GM21526 (cell line): ENCODE data around the gene KRTAP5-9.
"Not testable (repeated sequence)": the region's sequence is repeated elsewhere in the genome, so short reads cannot be mapped to it uniquely, and the experiment has no call there.

ENCODE experiments used
- ATAC-seq: cut with Tn5 transposase; IDR thresholded peaks from one replicate; pipeline ENCODE4 v1.9.1; 2021; ENCODE audit warnings: moderate library complexity; ENCODE audit not compliant: unreplicated experiment, low FRiP score

KRTAP5-9 gene

DNA sequence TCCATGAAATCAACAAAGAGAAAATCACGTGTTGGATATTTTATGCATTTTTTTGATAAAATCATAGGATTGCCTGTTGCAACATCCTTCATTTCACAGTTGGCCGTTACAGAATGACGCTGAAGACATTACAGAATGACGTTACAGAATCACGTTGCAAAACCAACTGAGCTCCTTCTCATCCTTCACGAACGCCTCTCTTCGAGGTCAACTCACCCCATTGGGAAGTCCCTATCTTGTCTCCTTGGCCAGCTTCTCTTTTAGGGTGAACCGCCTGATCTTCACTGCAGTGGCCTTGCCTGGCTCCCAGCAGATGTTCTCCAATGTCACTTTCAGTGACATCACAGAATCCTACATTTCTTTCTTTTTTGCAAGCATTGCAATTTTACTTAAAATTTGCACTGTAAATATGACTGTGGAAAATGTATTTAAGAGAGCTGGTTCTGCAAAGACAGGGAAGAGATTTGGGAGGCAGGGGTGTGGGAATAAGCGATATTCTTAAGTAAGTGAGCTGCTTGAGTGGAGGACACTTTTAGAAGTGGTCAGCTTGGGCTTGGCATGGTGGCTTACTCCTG is 16.1 kb upstream of the KRTAP5-9 start:
- ATAC-seq = no peak

- ATAC-seq = not testable (repeated sequence)
These were observed 13.3 kb upstream of the KRTAP5-9 start for GRCh38 chr11:71534711-71535608.

DNA sequence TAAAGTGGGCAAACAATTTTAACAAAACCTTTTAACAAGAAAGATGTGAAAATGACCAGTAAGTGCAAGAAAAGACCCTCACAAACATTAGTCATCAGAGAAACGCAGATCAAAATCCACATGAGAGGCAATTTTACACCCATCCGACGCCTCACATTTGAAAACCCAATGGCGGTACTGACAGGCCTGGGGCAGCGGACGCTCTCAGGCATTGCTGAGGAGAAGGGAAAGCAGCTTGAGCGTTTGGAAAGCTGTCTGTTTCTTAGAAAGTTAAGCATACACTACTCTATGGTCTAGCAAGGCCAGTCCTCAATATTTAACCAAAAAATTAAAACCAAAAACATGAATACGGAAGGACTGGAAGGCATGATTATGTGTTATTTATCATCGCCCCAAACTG is 12.4 kb upstream of the KRTAP5-9 start:
- no peak for ATAC-seq

DNA sequence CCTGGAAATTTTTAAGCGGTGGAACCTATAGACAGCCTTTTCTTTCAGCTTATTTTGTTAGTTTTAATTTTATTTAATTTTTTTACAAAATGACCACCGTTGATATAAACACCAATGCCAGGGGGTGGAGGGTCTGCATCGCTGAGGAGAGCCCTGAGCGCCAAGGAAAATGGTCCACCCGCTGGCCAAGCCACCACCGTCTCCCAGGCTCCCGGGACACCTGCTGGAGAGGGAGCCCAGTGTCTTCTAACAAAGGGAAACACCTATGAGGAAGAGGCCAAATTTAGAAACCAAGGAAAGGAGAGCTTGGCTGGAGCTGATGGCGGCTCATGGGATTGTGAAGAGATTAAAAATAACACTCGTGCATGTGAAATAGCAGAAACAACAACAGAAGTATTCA is 10.7 kb upstream of the KRTAP5-9 start:
- ATAC-seq = no peak

- ATAC-seq = not testable (repeated sequence)
These were observed 10.1 kb upstream of the KRTAP5-9 start, which contains the start of gene KRTAP5-8 for GRCh38 chr11:71537977-71538665. Gene KRTAP5-8, plus strand, starts transcription at chr11:71538025. Its CDS starts 31 bp downstream, at chr11:71538056.

GRCh38 chr11:71538666-71538990 is 9.6 kb upstream of the KRTAP5-9 start:
- ATAC-seq = no peak

DNA sequence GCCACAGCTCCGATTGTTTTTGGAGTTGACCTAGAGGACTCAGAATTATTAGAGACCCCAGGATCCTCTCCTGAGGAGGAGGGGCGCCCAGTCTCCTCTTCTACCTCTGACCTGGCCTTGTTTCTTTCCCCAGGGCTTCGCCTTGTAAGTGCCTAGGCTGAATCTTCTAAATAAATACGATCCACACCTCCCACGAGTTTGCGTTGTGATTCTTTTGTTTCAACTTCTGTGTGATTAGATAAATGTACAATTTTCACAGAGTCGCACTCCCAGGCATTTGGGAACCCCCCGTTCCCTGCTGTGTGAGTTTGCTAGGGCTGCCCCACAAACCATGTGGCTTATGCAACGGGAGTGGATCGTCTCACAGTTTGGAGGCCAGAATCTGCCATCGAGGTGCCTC is 9.2 kb upstream of the KRTAP5-9 start:
- no peak for ATAC-seq

DNA sequence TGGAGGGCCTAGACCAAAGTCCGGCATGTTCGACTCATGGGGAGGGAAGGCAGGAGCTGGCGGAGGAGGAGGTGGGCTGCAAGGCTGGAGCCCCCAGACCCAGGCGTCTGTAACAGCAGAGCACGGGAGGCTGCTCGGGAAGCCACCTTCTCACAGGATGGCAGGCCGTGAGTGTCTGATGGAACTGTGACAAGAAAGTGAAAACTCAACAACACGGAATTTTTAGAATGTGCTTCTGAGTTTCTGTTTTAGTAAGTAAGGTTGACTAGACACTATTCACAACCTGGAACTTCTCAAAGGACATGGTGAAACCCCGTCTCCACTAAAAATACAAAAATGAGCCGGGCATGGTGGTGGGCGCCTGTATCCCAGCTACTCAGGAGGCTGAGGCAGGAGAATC is 8.2 kb upstream of the KRTAP5-9 start:
- not testable (repeated sequence) for ATAC-seq

DNA sequence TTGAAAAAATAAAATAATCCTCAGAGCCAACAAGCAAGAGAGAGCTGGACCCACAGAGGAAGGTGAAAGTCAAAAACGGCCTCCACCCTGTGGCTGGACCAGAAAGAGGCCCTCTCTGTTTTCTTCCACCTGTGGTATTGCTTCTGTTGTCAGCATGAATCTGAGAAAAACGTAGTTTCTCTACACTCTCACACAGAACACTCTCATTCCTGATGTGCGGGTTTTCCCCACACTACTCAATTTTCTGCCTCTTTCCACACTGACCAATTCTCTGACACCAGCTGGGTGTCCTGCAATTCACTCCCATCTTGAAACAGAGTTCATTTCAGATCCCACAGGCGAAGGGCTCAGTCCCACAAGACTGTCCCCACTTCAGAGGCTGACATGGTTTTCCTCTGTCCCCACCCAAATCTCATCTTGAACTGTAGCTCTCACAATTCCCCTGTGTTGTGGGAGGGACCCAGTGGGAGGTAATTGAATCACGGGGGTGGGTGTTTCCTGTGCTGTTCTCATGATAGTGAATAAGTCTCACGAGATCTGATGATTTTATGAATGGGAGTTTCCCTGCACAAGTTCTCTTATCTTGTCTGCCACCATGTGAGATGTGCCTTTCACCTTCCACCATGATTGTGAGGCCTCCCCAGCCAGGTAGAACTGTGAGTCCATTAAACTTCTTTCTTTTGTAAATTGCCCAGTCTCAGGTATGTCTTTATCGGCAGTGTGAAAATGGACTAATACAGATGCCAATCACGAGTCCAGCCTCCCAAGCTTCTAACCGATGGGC is 7.5 kb upstream of the KRTAP5-9 start:
- ATAC-seq = not testable (repeated sequence)

DNA sequence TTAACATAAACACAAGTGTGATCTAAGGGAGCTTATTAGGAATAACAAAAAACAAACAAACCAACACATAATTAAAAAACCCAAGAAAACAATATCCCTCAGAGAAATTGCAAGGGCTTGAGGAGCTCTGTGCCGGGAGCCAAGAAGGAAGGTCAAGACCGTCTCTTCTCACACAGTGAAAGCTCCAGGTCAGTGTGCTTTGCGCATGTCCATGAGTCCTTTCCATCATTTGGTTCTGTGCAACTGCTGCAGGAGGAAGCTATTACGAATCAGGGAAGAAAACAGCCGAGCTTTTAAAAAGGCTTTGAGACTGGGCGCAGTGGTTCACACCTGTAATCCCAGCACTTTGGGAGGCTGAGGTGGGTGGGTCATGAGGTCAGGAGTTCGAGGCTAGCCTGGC is 5.8 kb upstream of the KRTAP5-9 start:
- no peak for ATAC-seq

GRCh38 chr11:71542879-71543777 is 5.1 kb upstream of the KRTAP5-9 start:
- ATAC-seq = no peak

DNA sequence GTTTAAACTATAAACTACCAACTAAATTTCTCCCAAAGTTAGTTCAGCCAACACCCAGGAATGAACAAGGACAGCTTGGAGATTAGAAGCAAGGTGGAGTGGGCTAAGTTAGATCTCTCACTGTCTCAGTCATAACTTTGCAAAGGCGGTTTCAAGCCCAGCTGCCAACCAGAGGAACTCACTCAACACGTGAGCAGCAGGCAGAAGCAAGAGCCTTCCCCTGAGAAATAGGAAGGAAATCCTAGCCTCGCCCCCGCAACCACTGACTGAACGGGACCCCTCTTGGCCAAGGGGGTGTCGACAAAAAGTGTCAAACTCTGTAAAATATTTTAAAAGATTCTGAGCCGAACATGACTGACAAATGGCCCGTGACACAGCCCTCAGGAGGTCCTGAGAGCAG is 4.4 kb upstream of the KRTAP5-9 start:
- no peak for ATAC-seq

DNA sequence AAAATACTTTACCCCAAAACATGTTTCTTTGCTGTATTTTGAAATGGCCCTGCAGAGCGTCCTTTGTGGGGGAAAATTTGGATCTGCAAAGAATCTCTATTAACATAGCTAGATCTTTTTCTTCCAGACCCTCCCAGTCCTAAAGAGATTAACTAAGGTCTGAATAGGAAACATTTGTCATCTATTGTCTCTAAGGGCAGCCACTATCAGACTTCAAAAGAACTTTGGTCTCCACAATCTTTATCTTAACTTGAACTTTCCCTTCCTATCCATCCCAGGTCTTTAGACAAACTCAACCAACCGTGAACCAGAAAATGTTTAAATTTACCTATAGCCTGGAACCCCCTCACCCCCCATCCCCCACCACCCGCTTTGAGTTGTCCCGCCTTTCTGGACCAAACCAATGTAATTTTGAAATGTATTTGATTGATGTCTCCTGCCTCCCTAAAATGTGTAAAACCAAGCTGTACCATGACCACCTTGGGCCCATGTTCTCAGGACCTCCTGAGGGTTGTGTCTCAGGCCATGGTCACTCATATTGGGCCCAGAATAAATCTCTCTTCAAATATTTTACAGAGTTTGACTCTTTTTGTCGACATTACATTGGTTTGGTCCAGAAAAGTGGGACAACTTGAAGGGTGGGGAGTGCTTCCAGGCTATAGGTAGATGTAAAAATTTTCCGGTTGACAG is 3.5 kb upstream of the KRTAP5-9 start:
- no peak for ATAC-seq

DNA sequence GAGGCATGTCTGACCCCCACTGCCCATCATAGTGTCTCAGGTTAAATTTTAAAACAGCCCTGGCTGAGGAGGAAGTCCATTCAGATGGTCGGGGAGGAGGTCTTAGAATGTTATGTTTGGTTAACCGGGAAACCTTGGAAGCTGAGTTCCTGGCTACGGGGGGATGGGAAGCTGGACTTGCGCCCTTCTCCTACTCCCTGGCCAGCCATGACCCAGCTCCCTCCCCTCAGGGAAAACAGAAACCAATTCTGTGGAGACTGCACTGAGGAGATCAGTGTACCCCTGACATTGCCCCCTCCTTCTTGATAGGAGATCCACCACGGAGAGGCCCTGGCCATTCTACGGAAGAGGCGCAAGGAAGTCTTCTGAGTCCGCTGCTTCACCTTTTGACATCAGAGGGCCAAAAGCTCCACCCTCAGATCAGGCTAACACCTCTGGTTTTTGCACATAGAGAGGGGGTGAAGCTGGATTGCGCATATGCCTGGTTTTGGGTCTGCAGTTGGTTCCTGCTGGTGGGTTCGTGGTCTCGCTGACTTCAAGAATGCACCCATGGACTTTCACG is 2.7 kb upstream of the KRTAP5-9 start:
- ATAC-seq = no peak

DNA sequence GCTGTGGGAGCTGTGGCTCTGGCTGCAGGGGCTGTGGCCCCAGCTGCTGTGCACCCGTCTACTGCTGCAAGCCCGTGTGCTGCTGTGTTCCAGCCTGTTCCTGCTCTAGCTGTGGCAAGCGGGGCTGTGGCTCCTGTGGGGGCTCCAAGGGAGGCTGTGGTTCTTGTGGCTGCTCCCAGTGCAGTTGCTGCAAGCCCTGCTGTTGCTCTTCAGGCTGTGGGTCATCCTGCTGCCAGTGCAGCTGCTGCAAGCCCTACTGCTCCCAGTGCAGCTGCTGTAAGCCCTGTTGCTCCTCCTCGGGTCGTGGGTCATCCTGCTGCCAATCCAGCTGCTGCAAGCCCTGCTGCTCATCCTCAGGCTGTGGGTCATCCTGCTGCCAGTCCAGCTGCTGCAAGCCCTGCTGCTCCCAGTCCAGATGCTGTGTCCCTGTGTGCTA is 514 bp downstream of the KRTAP5-9 start:
- ATAC-seq = no peak

- no peak for ATAC-seq
These were observed 3.5 kb downstream of the KRTAP5-9 start for GRCh38 chr11:71551711-71552110.

GRCh38 chr11:71554996-71555395 is 6.8 kb downstream of the KRTAP5-9 start:
- ATAC-seq = no peak

DNA sequence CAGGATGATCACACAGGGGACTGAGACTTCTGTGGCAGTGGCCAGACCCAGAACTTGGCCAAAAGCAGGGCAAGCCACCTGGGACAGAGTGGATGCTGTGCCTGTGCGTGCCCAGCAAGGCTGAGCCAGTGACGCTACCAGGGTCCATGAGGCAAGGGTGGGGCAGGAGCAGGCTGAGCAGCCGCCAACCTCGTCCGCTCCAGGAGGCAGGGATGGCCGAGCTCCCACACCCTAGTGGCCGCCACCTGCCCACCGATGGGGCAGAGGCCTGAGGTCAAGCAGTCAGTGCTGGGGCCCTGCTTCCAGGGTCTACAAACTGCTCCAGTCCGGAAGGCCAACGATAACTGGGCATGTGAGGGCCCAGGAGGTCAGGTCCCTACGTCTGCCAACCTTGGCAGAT is 7.3 kb downstream of the KRTAP5-9 start:
- ATAC-seq = no peak

- ATAC-seq = no peak
These were observed 7.8 kb downstream of the KRTAP5-9 start for GRCh38 chr11:71556018-71556417.
